Endothelial cell of umbilical vein (primary cell): Measurements from ENCODE around the gene STAT1. TPM values are rescaled to one million over a fixed set of nuclear protein-coding genes. Genes with fewer than 3 reads are reported as not detected.

Source experiments
- BruUV-seq: library from RNA; stranded (reverse); fragments of 400-500 nt; replicated peaks from 2 replicates; lab custom pipeline; 2021; lab: Mats Ljungman, UMichigan
- CTCF ChIA-PET: fragments of 300-600, 350-600 bp; sonication (Branson Sonifier 250); formaldehyde crosslinking; loops from one replicate; lab custom pipeline; 2021; ENCODE audit warnings: antibody characterized with exemption, inconsistent platforms; lab: Charles Lee
- POLR2A ChIA-PET: fragments of 300-600, 350-600 bp; sonication (Branson Sonifier 250); formaldehyde crosslinking; loops from one replicate; lab custom pipeline; 2021; ENCODE audit warnings: antibody characterized with exemption, inconsistent platforms; lab: Charles Lee
- DNase-seq: peaks from one replicate; pipeline ENCODE4 v3.0.0-alpha.2; 2011; ENCODE audit warnings: low read depth, low spot score
- FAIRE-seq: peaks from 2 replicates; lab custom pipeline; 2011; peaks lifted over from hg19 to GRCh38; lab: Jason Lieb, UNC
- H2AFZ ChIP-seq: 2 replicates; pipeline ENCODE4 v1.6.0; 2012; ENCODE audit warnings: low read depth, low read length, control low read depth, inconsistent platforms
- H3K27ac ChIP-seq: 2 replicates; pipeline ENCODE4 v1.5.1; 2011; ENCODE audit warnings: low read depth, mild to moderate bottlenecking, control low read depth, low read length, moderate library complexity; ENCODE audit not compliant: insufficient read depth
- H3K27me3 ChIP-seq, 2 experiments: 2 replicates each; pipeline versions ENCODE4 v1.6.0 to v1.6.1; 2011; ENCODE audit warnings: low read length in 2 of 2, mixed read lengths in 1 of 2; ENCODE audit not compliant: control insufficient read depth in 2 of 2, insufficient read depth in 2 of 2
- H3K36me3 ChIP-seq, 2 experiments: 2 replicates in 1 of 2; 3 replicates in 1 of 2; pipeline ENCODE4 v1.5.1; 2011; ENCODE audit warnings: low read length in 2 of 2, mild to moderate bottlenecking in 1 of 2, moderate library complexity in 1 of 2; ENCODE audit not compliant: control insufficient read depth in 2 of 2, insufficient read depth in 2 of 2; ENCODE audit errors: extremely low read depth in 1 of 2
- H3K4me1 ChIP-seq: 3 replicates; pipeline ENCODE4 v1.5.1; 2011; ENCODE audit warnings: mild to moderate bottlenecking, low read length; ENCODE audit not compliant: control insufficient read depth, insufficient read depth; ENCODE audit errors: extremely low read depth
- H3K4me2 ChIP-seq: 2 replicates; pipeline ENCODE4 v1.6.1; 2011; ENCODE audit warnings: low read length, control low read depth, mixed read lengths; ENCODE audit not compliant: insufficient read depth
- H3K4me3 ChIP-seq, 3 experiments: fragments of 200-600 bp in 1 of 3; sonication (generic), shearing (Covaris generic) in 1 of 3; replicated peaks in 1 of 3; 2 replicates each; pipeline ENCODE4 v1.5.1; 2011 to 2016; ENCODE audit warnings: control low read depth in 3 of 3, low read length in 3 of 3, mild to moderate bottlenecking in 2 of 3, inconsistent platforms in 1 of 3, low read depth in 1 of 3, moderate library complexity in 1 of 3; ENCODE audit not compliant: insufficient read depth in 1 of 3
- H3K79me2 ChIP-seq: 2 replicates; pipeline ENCODE4 v1.6.0; 2012; ENCODE audit warnings: low read length, inconsistent platforms; ENCODE audit not compliant: control insufficient read depth, insufficient read depth
- H3K9ac ChIP-seq: replicated peaks from 2 replicates; pipeline ENCODE3; 2011; ENCODE audit warnings: low read length, control low read depth; ENCODE audit not compliant: insufficient read depth; ENCODE audit errors: extremely low read depth
- H3K9me1 ChIP-seq: replicated peaks from 3 replicates; pipeline ENCODE4 v1.6.0; 2011; ENCODE audit warnings: mild to moderate bottlenecking, low read length; ENCODE audit not compliant: control insufficient read depth, insufficient read depth; ENCODE audit errors: extremely low read depth
- H3K9me3 ChIP-seq: replicated peaks from 2 replicates; pipeline ENCODE4 v1.5.1; 2012; ENCODE audit warnings: low read length, inconsistent platforms; ENCODE audit not compliant: control insufficient read depth, insufficient read depth
- H4K20me1 ChIP-seq: replicated peaks from 2 replicates; pipeline ENCODE3; 2011; ENCODE audit warnings: mild to moderate bottlenecking, low read length; ENCODE audit not compliant: control insufficient read depth, insufficient read depth; ENCODE audit errors: extremely low read depth
- MYC ChIP-seq: IDR thresholded peaks from one replicate; pipeline ENCODE4 v1.6.1; 2011; ENCODE audit warnings: mild to moderate bottlenecking, low read depth, low read length
- POLR2AphosphoS5 ChIP-seq: IDR thresholded peaks from 2 replicates; pipeline ENCODE4 v1.6.1; 2012; ENCODE audit warnings: low read depth, mild to moderate bottlenecking, control low read depth, low read length, moderate library complexity; ENCODE audit not compliant: insufficient read depth
- dilution Hi-C: fragments of 300-500 bp; cut with MboI; formaldehyde crosslinking; loops from one replicate; pipeline ENCODE4 v1.15.0; 2019; ENCODE audit warnings: low sequenced_read_pairs; ENCODE audit not compliant: extremely low pct_ligation_motif_present
- intact Hi-C: fragments of 100-400 bp; cut with micrococcal nuclease; formaldehyde crosslinking; loops from one replicate; pipeline ENCODE4 v1.10.0; 2022
- polyA plus RNA-seq, 4 experiments: library from polyadenylated mRNA; depleted of rRNA in 3 of 4; stranded (reverse) in 3 of 4; unstranded in 1 of 4; fragments of >200 nt; gene quantifications; 2 replicates each; pipeline versions ENCODE4 v1.2.1 to v1.2.3, GENCODE V29; 2011 to 2012; ENCODE audit warnings: missing spikeins in 1 of 4
- total RNA-seq: library from RNA; stranded (reverse); gene quantifications from 2 replicates; pipeline ENCODE4 v1.2.3, GENCODE V29; 2021
- TF ChIP-seq, protein P1 (sequence below): IDR thresholded peaks from 2 replicates; pipeline ENCODE4 v1.6.1; 2011; ENCODE audit not compliant: insufficient read depth, insufficient read length

The STAT1 gene
- total and polyA plus RNA-seq, 2 donors (not counting 3 experiments of a cell fraction or from before 2014, with no cell fraction given) = 64.2 to 67.6 TPM

DNA sequence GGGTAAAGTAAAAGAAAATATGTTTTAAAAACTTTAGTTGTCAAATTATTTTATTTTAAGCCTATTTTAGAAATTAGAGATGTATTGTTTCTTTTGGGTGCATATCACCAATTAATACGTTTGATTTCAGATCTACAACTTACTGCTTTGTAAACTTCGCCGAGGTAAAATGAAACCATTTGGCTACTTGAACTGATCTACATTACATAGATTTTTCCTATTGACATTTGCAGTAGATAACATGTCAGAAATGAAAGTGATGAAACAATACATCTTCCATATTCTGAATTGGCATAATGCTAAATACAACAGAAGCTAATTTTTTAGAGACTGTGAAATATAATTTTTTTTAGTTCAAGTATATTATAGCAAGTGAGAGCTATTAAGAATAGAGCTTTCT lies 93.9 kb downstream of the STAT1 start:
- no peak overlapping the region for H3K4me2 ChIP-seq
- H3K27me3 ChIP-seq = no peaks in the 10 kb centered on the region
- dilution Hi-C loops = no loop called here
- no peak overlapping the region for H2AFZ ChIP-seq
- ChIA-PET CTCF (no interaction called here), POLR2A (no interaction called here)
- no peak for FAIRE-seq
- H4K20me1 ChIP-seq = no peaks in the 10 kb centered on the region
- H3K27ac ChIP-seq = no peak overlapping the region
- peaks cover 3% of the 10 kb centered on the region for H3K79me2 ChIP-seq
- peaks cover 7 to 38% of the 10 kb centered on the region in 2 experiments for H3K36me3 ChIP-seq
- DNase-seq = no peak
- H3K4me1 ChIP-seq = no peaks in the 10 kb centered on the region
- H3K4me3 ChIP-seq = no peak overlapping the region
- intact Hi-C loops = no loop called here
- H3K9ac ChIP-seq = no peak overlapping the region
- no peaks in the 10 kb centered on the region for H3K9me1 ChIP-seq
- H3K9me3 ChIP-seq = no peaks in the 10 kb centered on the region
- TF ChIP-seq MYC (no peak), POLR2AphosphoS5 (no peak)
- TF ChIP-seq, protein P1, sequence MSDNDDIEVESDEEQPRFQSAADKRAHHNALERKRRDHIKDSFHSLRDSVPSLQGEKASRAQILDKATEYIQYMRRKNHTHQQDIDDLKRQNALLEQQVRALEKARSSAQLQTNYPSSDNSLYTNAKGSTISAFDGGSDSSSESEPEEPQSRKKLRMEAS = no peak
- no TSS peak for BruUV-seq

Other genes starting within 250 kb of the STAT1 start
- 181 and 183 TPM in 2 replicates for gene GLS, start 133.3 kb downstream of the STAT1 start, total RNA-seq
- gene GLS, start 133.3 kb downstream of the STAT1 start, polyA plus RNA-seq = 36.1 and 49.0 TPM in 2 replicates
- 0.46 and 0.88 TPM in 2 replicates for gene STAT4, start 136.8 kb upstream of the STAT1 start, total RNA-seq
- 0.97 and 1.2 TPM in 2 replicates for gene STAT4, start 136.8 kb upstream of the STAT1 start, polyA plus RNA-seq
- 51.1 and 55.4 TPM in 2 replicates for gene MYO1B, start 231.2 kb upstream of the STAT1 start, total RNA-seq
- 6.4 and 8.7 TPM in 2 replicates for gene MYO1B, start 231.2 kb upstream of the STAT1 start, polyA plus RNA-seq